HG03097 (cell line): ENCODE data around the gene FNDC3A.
"Not testable (repeated sequence)": the region's sequence is repeated elsewhere in the genome, so short reads cannot be mapped to it uniquely, and the experiment has no call there.

Experiments
- ATAC-seq: cut with Tn5 transposase; IDR thresholded peaks from one replicate; pipeline ENCODE4 v1.9.1; 2021; ENCODE audit not compliant: unreplicated experiment, low FRiP score

Gene FNDC3A

GRCh38 chr13:49132479-49133002 lies 156.8 kb downstream of the FNDC3A start:
- no peak for ATAC-seq

GRCh38 chr13:49134305-49134704 lies 158.6 kb downstream of the FNDC3A start:
- ATAC-seq, result no peak

- not testable (repeated sequence) for ATAC-seq
Observed at GRCh38 chr13:49137138-49137643, 161.5 kb downstream of the FNDC3A start.

- ATAC-seq, result no peak
Observed at GRCh38 chr13:49140910-49141611, 165.3 kb downstream of the FNDC3A start.

GRCh38 chr13:49146950-49147355 lies 171.2 kb downstream of the FNDC3A start:
- ATAC-seq, result no peak

GRCh38 chr13:49148405-49148804 lies 172.7 kb downstream of the FNDC3A start:
- no peak for ATAC-seq

GRCh38 chr13:49157955-49158584 lies 182.4 kb downstream of the FNDC3A start:
- ATAC-seq, result not testable (repeated sequence)

- not testable (repeated sequence) for ATAC-seq
Observed at GRCh38 chr13:49163162-49163561, 187.4 kb downstream of the FNDC3A start.

- ATAC-seq, result no peak
Observed at GRCh38 chr13:49164712-49165111, 189.0 kb downstream of the FNDC3A start.

GRCh38 chr13:49165798-49166752 lies 190.4 kb downstream of the FNDC3A start:
- no peak for ATAC-seq

GRCh38 chr13:49171359-49171758 lies 195.6 kb downstream of the FNDC3A start:
- ATAC-seq, result no peak

- no peak for ATAC-seq
Observed at GRCh38 chr13:49183672-49184325, 208.1 kb downstream of the FNDC3A start.

GRCh38 chr13:49184621-49185020 lies 208.9 kb downstream of the FNDC3A start:
- no peak for ATAC-seq

GRCh38 chr13:49185264-49185663 lies 209.6 kb downstream of the FNDC3A start:
- ATAC-seq, result no peak

- ATAC-seq, result no peak
Observed at GRCh38 chr13:49190901-49191300, 215.2 kb downstream of the FNDC3A start.

- no peak for ATAC-seq
Observed at GRCh38 chr13:49206641-49207040, 230.9 kb downstream of the FNDC3A start.

- ATAC-seq, result no peak
Observed at GRCh38 chr13:49208619-49209018, 232.9 kb downstream of the FNDC3A start.

GRCh38 chr13:49210114-49210513 lies 234.4 kb downstream of the FNDC3A start:
- ATAC-seq, result no peak

GRCh38 chr13:49210669-49211068 lies 235.0 kb downstream of the FNDC3A start:
- no peak for ATAC-seq

GRCh38 chr13:49213539-49213938 lies 237.8 kb downstream of the FNDC3A start:
- no peak for ATAC-seq
